Measurements from ENCODE around the gene PHF5A.

DNA sequence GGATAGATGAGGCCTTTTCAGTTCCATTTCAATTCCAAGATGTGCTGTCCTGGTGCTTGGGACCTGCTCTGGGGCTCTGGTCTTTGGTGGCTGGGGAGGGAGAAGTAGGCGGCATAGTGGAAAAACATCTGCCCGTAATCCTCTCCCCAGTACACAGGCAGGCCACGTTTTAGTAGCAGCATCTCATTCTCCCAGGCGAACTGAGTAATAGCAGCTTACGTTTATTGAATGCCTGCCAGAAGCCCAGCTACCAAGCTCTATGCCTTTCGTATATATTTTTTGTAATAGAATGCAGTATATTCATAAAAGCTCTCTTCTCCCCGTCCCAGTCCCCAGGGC lies 11.9 kb upstream of the PHF5A start:
- TF ChIP-seq EGR1 (IDR thresholded peaks at IDR 0.05; ENCODE audit: borderline replicate concordance in 1 of 2, low read depth in 2 of 2, low read length in 2 of 2) (no peak), EP300 (IDR thresholded peaks at IDR 0.05; ENCODE audit: borderline replicate concordance in 1 of 2, control insufficient read depth in 1 of 2, low read depth in 2 of 2, low read length in 2 of 2) (no peak), CEBPB (IDR thresholded peaks at IDR 0.05; ENCODE audit: borderline replicate concordance in 1 of 2, low read depth in 2 of 2, low read length in 2 of 2) (no peak), ZNF217 (IDR thresholded peaks at IDR 0.05) (no peak), RFX5 (IDR thresholded peaks at IDR 0.05; ENCODE audit: low read depth, low read length) (no peak), POLR2AphosphoS5 (IDR thresholded peaks at IDR 0.05; ENCODE audit: low read length) (no peak), SMAD1 (IDR thresholded peaks at IDR 0.05; ENCODE audit: low read depth, partially characterized antibody) (no peak)
- TF ChIP-seq, protein P1, sequence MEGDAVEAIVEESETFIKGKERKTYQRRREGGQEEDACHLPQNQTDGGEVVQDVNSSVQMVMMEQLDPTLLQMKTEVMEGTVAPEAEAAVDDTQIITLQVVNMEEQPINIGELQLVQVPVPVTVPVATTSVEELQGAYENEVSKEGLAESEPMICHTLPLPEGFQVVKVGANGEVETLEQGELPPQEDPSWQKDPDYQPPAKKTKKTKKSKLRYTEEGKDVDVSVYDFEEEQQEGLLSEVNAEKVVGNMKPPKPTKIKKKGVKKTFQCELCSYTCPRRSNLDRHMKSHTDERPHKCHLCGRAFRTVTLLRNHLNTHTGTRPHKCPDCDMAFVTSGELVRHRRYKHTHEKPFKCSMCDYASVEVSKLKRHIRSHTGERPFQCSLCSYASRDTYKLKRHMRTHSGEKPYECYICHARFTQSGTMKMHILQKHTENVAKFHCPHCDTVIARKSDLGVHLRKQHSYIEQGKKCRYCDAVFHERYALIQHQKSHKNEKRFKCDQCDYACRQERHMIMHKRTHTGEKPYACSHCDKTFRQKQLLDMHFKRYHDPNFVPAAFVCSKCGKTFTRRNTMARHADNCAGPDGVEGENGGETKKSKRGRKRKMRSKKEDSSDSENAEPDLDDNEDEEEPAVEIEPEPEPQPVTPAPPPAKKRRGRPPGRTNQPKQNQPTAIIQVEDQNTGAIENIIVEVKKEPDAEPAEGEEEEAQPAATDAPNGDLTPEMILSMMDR (IDR thresholded peaks at IDR 0.05 in 2 of 3, conservative IDR thresholded peaks at IDR 0.05 in 1 of 3; ENCODE audit: control insufficient read depth in 2 of 3, extremely low read depth in 1 of 3, insufficient read depth in 1 of 3, low read depth in 3 of 3, low read length in 3 of 3) = no peak
